Esophagus muscularis mucosa (tissue), 4 donors: ENCODE results near the gene FLCN. TPM values are rescaled to one million over a fixed set of nuclear protein-coding genes. Genes with fewer than 3 reads are reported as not detected.

Experiments used
- DNase-seq: peaks from one replicate; pipeline ENCODE4 v3.0.0-alpha.2; 2017; ENCODE audit errors: extremely low spot score
- H3K27ac ChIP-seq, 4 donors: fragments of 200-600 bp; sonication (generic); replicated peaks in 1 of 4; 1 replicate in 3 of 4; 2 replicates in 1 of 4; pipeline ENCODE4 v1.5.1; 2016 to 2019; ENCODE audit warnings: mild to moderate bottlenecking in 1 of 4
- H3K27me3 ChIP-seq, 4 donors: fragments of 200-600 bp; sonication (generic); one replicate each; pipeline versions ENCODE4 v1.5.1 to v1.6.0; 2016 to 2019
- H3K36me3 ChIP-seq, 4 donors: fragments of 200-600 bp; sonication (generic); one replicate each; pipeline ENCODE4 v1.5.1; 2016 to 2019
- H3K4me1 ChIP-seq, 4 donors: fragments of 200-600 bp; sonication (generic); one replicate each; pipeline ENCODE4 v1.5.1; 2016 to 2019
- H3K4me3 ChIP-seq, 4 donors: fragments of 200-600 bp; sonication (generic); 1 replicate in 2 of 4; 2 replicates in 2 of 4; pipeline ENCODE4 v1.5.1; 2016 to 2019; ENCODE audit warnings: mild to moderate bottlenecking in 4 of 4, moderate library complexity in 1 of 4
- H3K9me3 ChIP-seq, 4 donors: fragments of 200-600 bp; sonication (generic); 1 replicate in 3 of 4; 2 replicates in 1 of 4; pipeline ENCODE4 v1.5.1; 2016 to 2019
- CTCF ChIP-seq, 3 experiments: fragments of 200-600 bp in 2 of 3; fragments of 450-650 bp in 1 of 3; sonication (generic) in 2 of 3; IDR thresholded peaks; one replicate each; pipeline ENCODE4 v1.5.1; 2017 to 2019; ENCODE audit warnings: antibody characterized with exemption in 3 of 3, mild to moderate bottlenecking in 2 of 3, moderate library complexity in 1 of 3
- EP300 ChIP-seq: sonication (generic); formaldehyde crosslinking; IDR thresholded peaks from one replicate; pipeline ENCODE4 v1.6.1; 2017; ENCODE audit warnings: antibody characterized with exemption
- POLR2A ChIP-seq: fragments of 450-650 bp; IDR thresholded peaks from one replicate; pipeline ENCODE4 v1.6.1; 2017; ENCODE audit warnings: antibody characterized with exemption, moderate library complexity, mild to moderate bottlenecking, low read depth
- POLR2AphosphoS5 ChIP-seq, 2 donors: sonication (generic); formaldehyde crosslinking; IDR thresholded peaks; one replicate each; pipeline ENCODE4 v1.6.1; 2017; ENCODE audit warnings: antibody characterized with exemption in 2 of 2
- WGBS: methylation state at CpG from one replicate; pipeline ENCODE4 v1.1.5; 2018; 5-methylcytosine and 5-hydroxymethylcytosine counted together
- intact Hi-C: fragments of 100-400 bp; cut with DNase I; formaldehyde crosslinking; loops from one replicate; pipeline ENCODE4 v1.15.1; 2023
- total RNA-seq, 4 donors: library from RNA; depleted of rRNA; stranded (reverse); fragments of >200 nt; gene quantifications; one replicate each; pipeline versions ENCODE4 v1.1.0 to v1.2.1, GENCODE V29; 2016

FLCN gene
- total RNA-seq, 4 donors from 2014 or later: 21.5 to 64.7 (median 45.5) TPM

GRCh38 chr17:17217995-17218394, 19.0 kb downstream of the FLCN start:
- no peaks in the 10 kb centered on the region for H3K9me3 ChIP-seq
- H3K36me3 ChIP-seq: peaks cover 83 to 100% (median 100%) of the 10 kb centered on the region in 4 donors
- intact Hi-C loops: no loop called here
- TF ChIP-seq POLR2AphosphoS5 (IDR thresholded peaks at IDR 0.05): no peak
- 76% methylated on average over 3 of the region's 3 CpGs for WGBS
- DNase-seq: no peak
- no peak overlapping the region for H3K27ac ChIP-seq
- H3K4me1 ChIP-seq: peaks cover 0 to 7% (median 3%) of the 10 kb centered on the region in 4 donors
- no peak overlapping the region for H3K4me3 ChIP-seq
- H3K27me3 ChIP-seq: no peaks in the 10 kb centered on the region

GRCh38 chr17:17216776-17217175, 20.2 kb downstream of the FLCN start:
- Histone ChIP-seq H3K9me3 (no peaks in the 10 kb centered on the region), H3K36me3 (peaks cover 77 to 100% (median 96%) of the 10 kb centered on the region in 4 donors), H3K4me1 (peaks cover 0 to 7% (median 3%) of the 10 kb centered on the region in 4 donors), H3K27me3 (no peaks in the 10 kb centered on the region), H3K27ac (no peak overlapping the region), H3K4me3 (no peak overlapping the region)
- no peak for DNase-seq
- 93% methylated on average over 15 of the region's 16 CpGs for WGBS
- intact Hi-C loops: no loop called here
- no peak for TF ChIP-seq EP300

GRCh38 chr17:17216236-17216635, 20.7 kb downstream of the FLCN start:
- Histone ChIP-seq H3K36me3 (peaks cover 71 to 100% (median 93%) of the 10 kb centered on the region in 4 donors), H3K4me1 (peaks cover 0 to 7% (median 3%) of the 10 kb centered on the region in 4 donors), H3K27me3 (no peaks in the 10 kb centered on the region), H3K9me3 (no peaks in the 10 kb centered on the region), H3K27ac (no peak overlapping the region), H3K4me3 (no peak overlapping the region)
- intact Hi-C loops: no loop called here
- no peak for DNase-seq
- no peak for TF ChIP-seq POLR2AphosphoS5 (IDR thresholded peaks at IDR 0.05)
- no peak for TF ChIP-seq EP300
- no peak for TF ChIP-seq CTCF (IDR thresholded peaks at IDR 0.05)
- no peak for TF ChIP-seq POLR2A
- WGBS: 92% methylated on average over 17 of the region's 17 CpGs

- Histone ChIP-seq H3K36me3 (peaks cover 65 to 96% (median 88%) of the 10 kb centered on the region in 4 donors), H3K27ac (no peak overlapping the region), H3K4me3 (no peak overlapping the region), H3K4me1 (peaks cover 0 to 7% (median 3%) of the 10 kb centered on the region in 4 donors), H3K27me3 (no peaks in the 10 kb centered on the region), H3K9me3 (no peaks in the 10 kb centered on the region)
- WGBS: 73% methylated on average over 7 of the region's 8 CpGs
- no peak for DNase-seq
- no peak for TF ChIP-seq POLR2AphosphoS5 (IDR thresholded peaks at IDR 0.05)
- TF ChIP-seq POLR2A: no peak
- no peak for TF ChIP-seq CTCF (IDR thresholded peaks at IDR 0.05)
- TF ChIP-seq EP300: no peak
- intact Hi-C loops: no loop called here
Measured at GRCh38 chr17:17215575-17215974, 21.4 kb downstream of the FLCN start.

- no peaks in the 10 kb centered on the region for H3K27me3 ChIP-seq
- H3K4me3 ChIP-seq: no peak overlapping the region
- H3K9me3 ChIP-seq: no peaks in the 10 kb centered on the region
- WGBS: 82% methylated on average over 24 of the region's 27 CpGs
- TF ChIP-seq CTCF (IDR thresholded peaks at IDR 0.05) (no peak), POLR2AphosphoS5 (IDR thresholded peaks at IDR 0.05) (no peak), EP300 (no peak), POLR2A (no peak)
- no peak for DNase-seq
- H3K27ac ChIP-seq: no peak overlapping the region
- intact Hi-C loops: no loop called here
- H3K36me3 ChIP-seq: peaks cover 62 to 88% (median 82%) of the 10 kb centered on the region in 4 donors
- peaks cover 0 to 7% (median 3%) of the 10 kb centered on the region in 4 donors for H3K4me1 ChIP-seq
Measured at GRCh38 chr17:17214646-17215436, 22.1 kb downstream of the FLCN start.
